ENCODE measurements around the gene BRAF.

- TF ChIP-seq ZNF184 (tag by site-specific recombination; IDR thresholded peaks at IDR 0.05) (no peak), ZNF518A (tag by site-specific recombination; conservative IDR thresholded peaks at IDR 0.05; ENCODE audit: low read depth) (no peak), CTCF (tag by site-specific recombination; IDR thresholded peaks at IDR 0.05) (no peak), KLF9 (tag by site-specific recombination; IDR thresholded peaks at IDR 0.05; ENCODE audit: low read depth) (no peak), ZNF266 (tag by site-specific recombination; IDR thresholded peaks at IDR 0.05; ENCODE audit: low read depth) (no peak), ZNF175 (tag by site-specific recombination; IDR thresholded peaks at IDR 0.05) (no peak), KLF16 (tag by site-specific recombination; IDR thresholded peaks at IDR 0.05) (no peak), ZNF354C (tag by site-specific recombination; IDR thresholded peaks at IDR 0.05; ENCODE audit: borderline replicate concordance, low read depth) (no peak)
- TF ChIP-seq, protein P1, sequence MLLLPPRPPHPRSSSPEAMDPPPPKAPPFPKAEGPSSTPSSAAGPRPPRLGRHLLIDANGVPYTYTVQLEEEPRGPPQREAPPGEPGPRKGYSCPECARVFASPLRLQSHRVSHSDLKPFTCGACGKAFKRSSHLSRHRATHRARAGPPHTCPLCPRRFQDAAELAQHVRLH (tag by site-specific recombination; IDR thresholded peaks at IDR 0.05), result no peak
- TF ChIP-seq, protein P2, sequence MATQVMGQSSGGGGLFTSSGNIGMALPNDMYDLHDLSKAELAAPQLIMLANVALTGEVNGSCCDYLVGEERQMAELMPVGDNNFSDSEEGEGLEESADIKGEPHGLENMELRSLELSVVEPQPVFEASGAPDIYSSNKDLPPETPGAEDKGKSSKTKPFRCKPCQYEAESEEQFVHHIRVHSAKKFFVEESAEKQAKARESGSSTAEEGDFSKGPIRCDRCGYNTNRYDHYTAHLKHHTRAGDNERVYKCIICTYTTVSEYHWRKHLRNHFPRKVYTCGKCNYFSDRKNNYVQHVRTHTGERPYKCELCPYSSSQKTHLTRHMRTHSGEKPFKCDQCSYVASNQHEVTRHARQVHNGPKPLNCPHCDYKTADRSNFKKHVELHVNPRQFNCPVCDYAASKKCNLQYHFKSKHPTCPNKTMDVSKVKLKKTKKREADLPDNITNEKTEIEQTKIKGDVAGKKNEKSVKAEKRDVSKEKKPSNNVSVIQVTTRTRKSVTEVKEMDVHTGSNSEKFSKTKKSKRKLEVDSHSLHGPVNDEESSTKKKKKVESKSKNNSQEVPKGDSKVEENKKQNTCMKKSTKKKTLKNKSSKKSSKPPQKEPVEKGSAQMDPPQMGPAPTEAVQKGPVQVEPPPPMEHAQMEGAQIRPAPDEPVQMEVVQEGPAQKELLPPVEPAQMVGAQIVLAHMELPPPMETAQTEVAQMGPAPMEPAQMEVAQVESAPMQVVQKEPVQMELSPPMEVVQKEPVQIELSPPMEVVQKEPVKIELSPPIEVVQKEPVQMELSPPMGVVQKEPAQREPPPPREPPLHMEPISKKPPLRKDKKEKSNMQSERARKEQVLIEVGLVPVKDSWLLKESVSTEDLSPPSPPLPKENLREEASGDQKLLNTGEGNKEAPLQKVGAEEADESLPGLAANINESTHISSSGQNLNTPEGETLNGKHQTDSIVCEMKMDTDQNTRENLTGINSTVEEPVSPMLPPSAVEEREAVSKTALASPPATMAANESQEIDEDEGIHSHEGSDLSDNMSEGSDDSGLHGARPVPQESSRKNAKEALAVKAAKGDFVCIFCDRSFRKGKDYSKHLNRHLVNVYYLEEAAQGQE (tag by site-specific recombination; IDR thresholded peaks at IDR 0.05), result no peak
- TF ChIP-seq, protein P3, sequence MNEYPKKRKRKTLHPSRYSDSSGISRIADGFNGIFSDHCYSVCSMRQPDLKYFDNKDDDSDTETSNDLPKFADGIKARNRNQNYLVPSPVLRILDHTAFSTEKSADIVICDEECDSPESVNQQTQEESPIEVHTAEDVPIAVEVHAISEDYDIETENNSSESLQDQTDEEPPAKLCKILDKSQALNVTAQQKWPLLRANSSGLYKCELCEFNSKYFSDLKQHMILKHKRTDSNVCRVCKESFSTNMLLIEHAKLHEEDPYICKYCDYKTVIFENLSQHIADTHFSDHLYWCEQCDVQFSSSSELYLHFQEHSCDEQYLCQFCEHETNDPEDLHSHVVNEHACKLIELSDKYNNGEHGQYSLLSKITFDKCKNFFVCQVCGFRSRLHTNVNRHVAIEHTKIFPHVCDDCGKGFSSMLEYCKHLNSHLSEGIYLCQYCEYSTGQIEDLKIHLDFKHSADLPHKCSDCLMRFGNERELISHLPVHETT (tag by site-specific recombination; IDR thresholded peaks at IDR 0.05), result no peak
Measured at GRCh38 chr7:140767418-140767817, 157.3 kb downstream of the BRAF start.

Measured in HEK293 (cell line).